Activated CD8-positive, alpha-beta memory T cell treated with anti-CD3 and anti-CD28 coated beads, Interleukin-2, amount 50 U/mL, for 1 hour (primary cell): ENCODE measurements around the gene FAM170B.

ENCODE experiments used
- DNase-seq: peaks from one replicate; pipeline ENCODE4 v3.0.0-alpha.2; 2020; ENCODE audit errors: extremely low read depth

Gene FAM170B

GRCh38 chr10:49152037-49152436 lies 18.2 kb upstream of the FAM170B start:
- no peak for DNase-seq

GRCh38 chr10:49151481-49151880 lies 17.7 kb upstream of the FAM170B start:
- DNase-seq: no peak

GRCh38 chr10:49151025-49151445 lies 17.2 kb upstream of the FAM170B start:
- no peak for DNase-seq

- DNase-seq: no peak
These were observed 16.6 kb upstream of the FAM170B start for GRCh38 chr10:49150426-49150825.

- no peak for DNase-seq
These were observed 16.1 kb upstream of the FAM170B start for GRCh38 chr10:49149881-49150280.

DNA sequence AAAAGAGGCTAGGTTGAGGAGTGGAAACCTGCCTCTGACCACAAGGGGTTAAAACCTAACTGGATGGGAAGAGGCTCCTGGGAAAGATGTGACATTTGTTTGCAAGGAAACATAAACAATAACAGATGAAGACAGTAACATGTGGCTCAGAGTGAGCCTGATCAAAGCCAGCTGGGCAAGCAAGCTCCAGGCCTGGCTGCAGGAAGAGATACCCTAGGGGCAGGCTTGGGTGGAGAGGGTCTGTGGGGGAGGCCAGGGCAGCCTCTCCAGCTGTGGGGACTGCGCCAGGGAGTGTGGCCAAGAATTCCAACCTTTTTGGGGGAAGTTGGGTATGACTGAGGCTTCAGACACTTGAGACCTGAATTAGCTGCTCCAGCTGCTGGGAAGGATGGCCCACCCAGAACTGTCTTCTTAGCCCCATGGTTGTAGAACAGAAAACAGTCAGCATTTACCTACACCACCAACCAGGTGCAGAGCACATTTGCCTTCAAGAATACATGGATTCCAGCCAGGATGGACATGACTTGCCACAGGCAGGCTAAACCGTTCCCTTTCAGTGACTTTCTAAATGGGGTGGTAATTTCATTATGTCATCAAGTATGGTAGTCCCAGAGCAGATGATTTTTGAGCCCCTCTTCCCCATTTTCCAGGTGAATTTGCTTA lies 10.4 kb upstream of the FAM170B start:
- DNase-seq: no peak

- DNase-seq: no peak
These were observed 9.4 kb upstream of the FAM170B start for GRCh38 chr10:49143249-49143648.

- no peak for DNase-seq
These were observed 7.9 kb upstream of the FAM170B start for GRCh38 chr10:49141541-49142332.

GRCh38 chr10:49140304-49141177 lies 6.7 kb upstream of the FAM170B start:
- no peak for DNase-seq

DNA sequence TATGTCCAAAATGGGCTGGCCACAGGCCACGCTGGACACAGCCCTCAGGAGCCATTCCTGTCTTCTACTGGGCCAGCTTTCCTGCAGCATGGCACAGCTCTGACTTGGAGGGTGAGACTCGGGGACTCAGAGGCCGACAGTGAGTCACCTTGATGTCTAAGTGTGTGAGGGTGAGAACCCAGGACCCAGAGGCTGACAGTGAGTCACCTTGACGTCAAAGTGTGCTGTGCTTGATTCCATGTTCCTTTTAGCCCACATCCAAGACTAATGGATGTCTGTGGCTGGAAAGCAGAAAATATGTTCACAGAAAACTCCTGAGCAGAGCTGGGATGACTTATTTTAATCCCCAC lies 6.0 kb upstream of the FAM170B start:
- DNase-seq: no peak

GRCh38 chr10:49139028-49139845 lies 5.4 kb upstream of the FAM170B start:
- no peak for DNase-seq

DNA sequence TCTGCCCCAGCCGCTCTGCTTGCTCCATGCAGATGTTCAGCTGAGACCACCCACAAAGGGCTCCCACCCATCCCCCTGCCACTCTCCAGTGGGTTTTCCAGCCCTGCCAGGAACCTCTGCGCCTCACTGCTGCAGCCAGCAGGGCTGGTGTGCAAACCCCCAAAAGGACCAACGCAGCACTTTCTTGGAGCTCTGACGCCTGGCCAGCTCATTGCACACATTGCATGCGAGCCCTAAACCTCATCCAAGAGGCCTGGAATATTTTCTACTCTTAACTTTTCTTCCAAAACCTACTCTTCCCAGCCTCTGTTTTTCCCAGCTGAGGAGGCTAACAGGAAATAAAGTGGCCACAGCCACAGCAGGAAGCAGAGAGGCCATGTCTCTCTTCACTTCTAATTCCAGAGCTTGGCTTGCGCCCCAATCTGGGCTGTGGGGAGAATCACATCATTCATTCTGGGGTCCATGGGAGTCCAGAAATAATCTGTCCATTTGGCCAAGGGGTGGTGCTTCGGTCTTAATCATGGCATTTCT lies 4.6 kb upstream of the FAM170B start:
- DNase-seq: no peak

- no peak for DNase-seq
These were observed 2.7 kb upstream of the FAM170B start for GRCh38 chr10:49136525-49136924.

- no peak for DNase-seq
These were observed 1.9 kb upstream of the FAM170B start for GRCh38 chr10:49135575-49136313.

GRCh38 chr10:49134327-49134726 lies 506 bp upstream of the FAM170B start:
- DNase-seq: no peak

GRCh38 chr10:49132362-49132737 lies 1.5 kb downstream of the FAM170B start:
- no peak for DNase-seq

- no peak for DNase-seq
These were observed 2.1 kb downstream of the FAM170B start for GRCh38 chr10:49131507-49132361.

DNA sequence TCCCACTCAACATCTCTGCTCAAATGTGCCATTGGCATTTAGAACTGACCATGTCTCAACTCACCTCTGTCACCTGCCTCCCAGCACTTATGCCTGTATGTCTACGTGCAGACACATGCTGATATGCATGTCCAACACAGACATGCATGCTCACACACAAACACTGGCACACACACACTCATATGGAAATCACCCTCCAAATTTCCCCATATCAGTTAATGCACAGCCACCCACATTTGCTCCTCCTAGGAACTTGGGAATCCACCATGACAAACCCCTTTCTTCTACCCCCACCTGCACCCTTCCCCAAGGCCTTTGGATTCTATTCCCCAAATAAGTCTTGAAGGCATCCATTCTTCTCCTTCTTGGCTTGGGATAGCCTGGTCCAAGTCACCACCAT lies 4.4 kb downstream of the FAM170B start:
- no peak for DNase-seq

DNA sequence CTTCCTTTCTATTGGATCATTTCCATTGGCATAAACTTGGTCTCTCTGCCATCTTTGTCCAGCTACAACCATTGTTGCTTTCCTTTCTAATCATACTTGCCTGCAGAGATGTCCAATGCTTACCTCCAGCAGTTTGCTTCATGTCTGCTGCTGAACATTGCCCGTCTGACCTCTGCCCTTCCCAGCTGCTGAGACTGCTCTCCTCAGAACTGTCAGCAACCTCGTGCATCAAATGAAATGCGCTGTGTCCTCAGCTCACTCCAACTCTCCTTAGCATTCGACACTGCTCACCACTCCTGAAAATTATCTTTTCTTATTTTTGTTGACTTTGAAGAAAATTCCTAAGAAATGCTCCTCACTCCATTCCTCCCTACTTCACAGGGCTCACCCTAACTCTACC lies 5.0 kb downstream of the FAM170B start:
- DNase-seq: no peak
